K562 (cell line): ENCODE measurements around the gene GAB2. TPM values are rescaled to one million over a fixed set of nuclear protein-coding genes. Genes with fewer than 3 reads are reported as not detected.

Experiments used
- ARNT ChIP-seq, 2 experiments: fragments of 450-650 bp; IDR thresholded peaks; 2 replicates each; pipeline ENCODE4 v1.6.1; 2016; ENCODE audit warnings: mild to moderate bottlenecking in 1 of 2
- CC2D1A ChIP-seq: fragments of 450-650 bp; IDR thresholded peaks from 2 replicates; pipeline ENCODE4 v1.6.1; 2017; ENCODE audit warnings: mild to moderate bottlenecking
- CREB5 ChIP-seq: fragments of 250-450 bp; sonication (Bioruptor Pico); IDR thresholded peaks from 2 replicates; pipeline ENCODE4 v1.5.0; 2020; ENCODE audit warnings: mild to moderate bottlenecking
- DMBX1 ChIP-seq: fragments of 250-450 bp; sonication (Bioruptor Pico); IDR thresholded peaks from 2 replicates; pipeline ENCODE4 v1.8.0; 2022; ENCODE audit warnings: inconsistent platforms, mild to moderate bottlenecking, moderate library complexity, borderline replicate concordance
- E2F3 ChIP-seq: fragments of 250-450 bp; sonication (Bioruptor Pico); IDR thresholded peaks from 2 replicates; pipeline ENCODE4 v1.4.0; 2020; ENCODE audit warnings: mild to moderate bottlenecking
- EGR1 ChIP-seq: fragments of 450-650 bp; conservative IDR thresholded peaks from 2 replicates; pipeline ENCODE4 v1.6.1; 2017; ENCODE audit warnings: mild to moderate bottlenecking
- ESRRA ChIP-seq: fragments of 450-650 bp; IDR thresholded peaks from 2 replicates; pipeline ENCODE4 v1.6.1; 2014; ENCODE audit warnings: low read depth, mild to moderate bottlenecking, moderate library complexity, borderline replicate concordance
- KLF13 ChIP-seq: fragments of 450-650 bp; IDR thresholded peaks from 2 replicates; pipeline ENCODE4 v1.6.1; 2016; ENCODE audit warnings: missing genetic modification characterization, low read depth, mild to moderate bottlenecking, missing compliant biosample characterization, moderate library complexity, borderline replicate concordance
- MEIS2 ChIP-seq: fragments of 450-650 bp; IDR thresholded peaks from 2 replicates; pipeline ENCODE4 v1.6.1; 2014; ENCODE audit warnings: mild to moderate bottlenecking; ENCODE audit not compliant: partially characterized antibody
- PHTF2 ChIP-seq: fragments of 250-450 bp; sonication (Bioruptor Pico); IDR thresholded peaks from 2 replicates; pipeline ENCODE4 v1.5.0; 2021; ENCODE audit warnings: mild to moderate bottlenecking
- POLR2B ChIP-seq: fragments of 450-650 bp; IDR thresholded peaks from 2 replicates; pipeline ENCODE4 v1.6.1; 2018; ENCODE audit warnings: low read depth; ENCODE audit not compliant: partially characterized antibody
- RAD21 ChIP-seq, 2 experiments: fragments of 250-450 bp in 1 of 2; fragments of 450-650 bp in 1 of 2; sonication (Bioruptor Pico) in 1 of 2; formaldehyde crosslinking in 1 of 2; IDR thresholded peaks in 1 of 2; conservative IDR thresholded peaks in 1 of 2; 2 replicates each; pipeline versions ENCODE4 v1.4.0 to v1.8.0; 2020 to 2022; ENCODE audit warnings: mild to moderate bottlenecking in 2 of 2, moderate library complexity in 1 of 2
- SETDB1 ChIP-seq: IDR thresholded peaks from one replicate; pipeline ENCODE4 v1.6.1; 2012; ENCODE audit warnings: low read length, control low read depth, inconsistent platforms
- SRSF7 ChIP-seq: fragments of 200-400 bp; formaldehyde crosslinking; optimal IDR thresholded peaks from 2 replicates; pipeline ENCODE3; 2017; ENCODE audit warnings: mild to moderate bottlenecking, low read depth, low read length
- STAT5A ChIP-seq: IDR thresholded peaks from 2 replicates; pipeline ENCODE4 v1.6.1; 2012; ENCODE audit warnings: low read length, inconsistent platforms, borderline replicate concordance
- U2AF2 ChIP-seq: fragments of 200-400 bp; formaldehyde crosslinking; optimal IDR thresholded peaks from 2 replicates; pipeline ENCODE3; 2017; ENCODE audit warnings: low read depth, mild to moderate bottlenecking, low read length
- ZBTB1 ChIP-seq: sonication (generic); formaldehyde crosslinking; IDR thresholded peaks from 2 replicates; pipeline ENCODE4 v1.8.1; 2023; ENCODE audit warnings: missing genetic modification reagents, low read depth, mild to moderate bottlenecking, borderline replicate concordance
- ZNF274 ChIP-seq: IDR thresholded peaks from 2 replicates; pipeline ENCODE4 v1.6.1; 2011; ENCODE audit warnings: low read depth, mild to moderate bottlenecking, low read length, moderate library complexity, borderline replicate concordance
- polyA plus RNA-seq, 8 experiments: library from polyadenylated mRNA; depleted of rRNA in 4 of 8; stranded (reverse) in 5 of 8; unstranded in 3 of 8; fragments of >200 nt; fragmentation: Nextera tagmentation in 2 of 8; fragmentation: Illumina TruSeq in 1 of 8; extraction: Ambion mirVana in 2 of 8; extraction: Trizol in 1 of 8; gene quantifications; 2 replicates each; pipeline versions ENCODE4 v1.2.1 to v1.2.3, GENCODE V29; 2011 to 2014; ENCODE audit warnings: inconsistent platforms in 1 of 8, missing spikeins in 1 of 8
- total RNA-seq, 7 experiments: library from RNA; depleted of rRNA in 6 of 7; stranded (reverse); fragments of >200 nt in 6 of 7; fragmentation: Illumina TruSeq in 2 of 7; extraction: Trizol in 2 of 7; gene quantifications; 2 replicates each; pipeline versions ENCODE4 v1.2.1 to v1.2.3, GENCODE V29; 2011 to 2021; ENCODE audit warnings: low replicate concordance in 1 of 7
- TF ChIP-seq, protein P1 (sequence below): fragments of 450-650 bp; formaldehyde crosslinking; IDR thresholded peaks from 2 replicates; pipeline ENCODE4 v1.4.0; 2020; ENCODE audit warnings: mild to moderate bottlenecking, moderate library complexity
- TF ChIP-seq, protein P2 (sequence below): fragments of 250-450 bp; sonication (Bioruptor Pico); IDR thresholded peaks from 2 replicates; pipeline ENCODE4 v1.8.0; 2021; ENCODE audit warnings: mild to moderate bottlenecking, moderate library complexity
- TF ChIP-seq, protein P3 (sequence below): fragments of 450-650 bp; formaldehyde crosslinking; IDR thresholded peaks from 2 replicates; pipeline ENCODE4 v1.4.0; 2020; ENCODE audit warnings: mild to moderate bottlenecking, mixed read lengths

GAB2 gene
- total and polyA plus RNA-seq, 9 of the 15 experiments (the other 6 are each of a cell fraction or from before 2014, with no cell fraction given): 2.3 to 35.2 (median 16.1) TPM

DNA sequence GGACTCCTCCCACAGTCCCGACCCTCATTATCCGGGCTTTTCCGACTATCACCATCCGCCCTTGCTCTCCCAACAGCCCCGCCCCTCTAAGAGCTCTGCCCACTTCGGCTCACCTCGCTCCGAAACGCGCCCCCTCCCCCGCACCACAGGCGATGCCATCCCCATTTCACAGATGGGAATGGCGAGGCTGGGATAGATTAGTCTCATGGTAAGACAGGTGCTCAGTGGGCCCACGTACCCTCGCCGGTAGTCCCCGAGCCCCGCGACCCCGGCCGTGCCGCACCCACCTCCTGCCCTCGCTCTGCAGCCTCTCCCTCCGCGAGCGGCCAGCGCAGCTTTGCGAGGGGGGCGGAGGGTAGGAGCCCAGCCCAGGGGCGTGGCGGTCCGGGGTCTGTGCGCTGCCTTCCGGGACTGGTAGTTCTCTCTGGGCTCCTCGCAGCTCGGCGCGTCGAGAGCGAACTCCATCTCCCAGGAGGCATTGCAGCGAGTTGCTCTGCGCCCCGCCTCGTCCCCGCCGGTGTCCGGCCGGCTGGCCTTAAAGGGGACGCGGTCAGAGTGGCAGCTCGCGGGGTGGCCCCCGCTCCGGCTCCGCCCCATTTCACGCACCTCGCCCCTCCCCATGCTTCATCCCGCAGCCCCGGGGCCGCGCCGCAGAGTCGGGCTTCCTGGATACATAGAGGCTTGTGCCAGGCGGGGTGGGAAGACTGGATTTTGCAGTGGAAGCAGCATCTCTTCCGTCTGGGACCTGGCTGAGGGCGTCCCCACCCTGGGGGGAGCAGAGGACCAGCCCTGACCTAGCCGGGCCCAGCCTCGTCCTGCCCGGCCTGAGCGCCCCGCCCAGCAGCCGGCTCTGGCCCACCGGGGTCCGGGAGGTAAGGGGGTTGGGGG is 229.1 kb downstream of the GAB2 start, which contains the start of the genes KCTD21 and USP35 (continued):
- no peak for TF ChIP-seq CREB5
- peak; percentile 88 for TF ChIP-seq KLF13 (tag)
- TF ChIP-seq SETDB1: no peak
- TF ChIP-seq E2F3: no peak
- TF ChIP-seq ZNF274: no peak
- TF ChIP-seq CC2D1A: peak; percentile 71
- TF ChIP-seq, protein P1, sequence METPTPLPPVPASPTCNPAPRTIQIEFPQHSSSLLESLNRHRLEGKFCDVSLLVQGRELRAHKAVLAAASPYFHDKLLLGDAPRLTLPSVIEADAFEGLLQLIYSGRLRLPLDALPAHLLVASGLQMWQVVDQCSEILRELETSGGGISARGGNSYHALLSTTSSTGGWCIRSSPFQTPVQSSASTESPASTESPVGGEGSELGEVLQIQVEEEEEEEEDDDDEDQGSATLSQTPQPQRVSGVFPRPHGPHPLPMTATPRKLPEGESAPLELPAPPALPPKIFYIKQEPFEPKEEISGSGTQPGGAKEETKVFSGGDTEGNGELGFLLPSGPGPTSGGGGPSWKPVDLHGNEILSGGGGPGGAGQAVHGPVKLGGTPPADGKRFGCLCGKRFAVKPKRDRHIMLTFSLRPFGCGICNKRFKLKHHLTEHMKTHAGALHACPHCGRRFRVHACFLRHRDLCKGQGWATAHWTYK (CRISPR knock-in tag): peak; percentile 71
- TF ChIP-seq U2AF2: no peak
- TF ChIP-seq ESRRA: peak; percentile 61; the same call in 1 of the 2 replicates
- TF ChIP-seq PHTF2 (CRISPR knock-in tag): no peak
- TF ChIP-seq STAT5A: no peak
- TF ChIP-seq ZBTB1: peak; percentile 44; the same call in 1 of the 2 replicates
- TF ChIP-seq, protein P2, sequence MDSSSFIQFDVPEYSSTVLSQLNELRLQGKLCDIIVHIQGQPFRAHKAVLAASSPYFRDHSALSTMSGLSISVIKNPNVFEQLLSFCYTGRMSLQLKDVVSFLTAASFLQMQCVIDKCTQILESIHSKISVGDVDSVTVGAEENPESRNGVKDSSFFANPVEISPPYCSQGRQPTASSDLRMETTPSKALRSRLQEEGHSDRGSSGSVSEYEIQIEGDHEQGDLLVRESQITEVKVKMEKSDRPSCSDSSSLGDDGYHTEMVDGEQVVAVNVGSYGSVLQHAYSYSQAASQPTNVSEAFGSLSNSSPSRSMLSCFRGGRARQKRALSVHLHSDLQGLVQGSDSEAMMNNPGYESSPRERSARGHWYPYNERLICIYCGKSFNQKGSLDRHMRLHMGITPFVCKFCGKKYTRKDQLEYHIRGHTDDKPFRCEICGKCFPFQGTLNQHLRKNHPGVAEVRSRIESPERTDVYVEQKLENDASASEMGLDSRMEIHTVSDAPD (CRISPR knock-in tag): no peak
- TF ChIP-seq ARNT (IDR thresholded peaks at IDR 0.05): 0 out of 4 replicates have a peak, but pooled peaks of 1 of the 2 experiments have one; percentile 25
- peak; percentile 84 for TF ChIP-seq DMBX1
- peak; percentile 43 for TF ChIP-seq MEIS2
- TF ChIP-seq, protein P3, sequence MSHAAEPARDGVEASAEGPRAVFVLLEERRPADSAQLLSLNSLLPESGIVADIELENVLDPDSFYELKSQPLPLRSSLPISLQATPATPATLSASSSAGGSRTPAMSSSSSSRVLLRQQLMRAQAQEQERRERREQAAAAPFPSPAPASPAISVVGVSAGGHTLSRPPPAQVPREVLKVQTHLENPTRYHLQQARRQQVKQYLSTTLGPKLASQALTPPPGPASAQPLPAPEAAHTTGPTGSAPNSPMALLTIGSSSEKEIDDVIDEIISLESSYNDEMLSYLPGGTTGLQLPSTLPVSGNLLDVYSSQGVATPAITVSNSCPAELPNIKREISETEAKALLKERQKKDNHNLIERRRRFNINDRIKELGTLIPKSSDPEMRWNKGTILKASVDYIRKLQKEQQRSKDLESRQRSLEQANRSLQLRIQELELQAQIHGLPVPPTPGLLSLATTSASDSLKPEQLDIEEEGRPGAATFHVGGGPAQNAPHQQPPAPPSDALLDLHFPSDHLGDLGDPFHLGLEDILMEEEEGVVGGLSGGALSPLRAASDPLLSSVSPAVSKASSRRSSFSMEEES (CRISPR knock-in tag): no peak
- no peak for TF ChIP-seq POLR2B
- peak; percentile 87 for TF ChIP-seq EGR1
- no peak; a peak in 1 of 4 replicates for TF ChIP-seq RAD21 (CRISPR knock-in tag; conservative IDR thresholded peaks at IDR 0.05 in 1 of 2, IDR thresholded peaks at IDR 0.05 in 1 of 2)
- TF ChIP-seq SRSF7: no peak
